ENCODE results near the gene ZNF860. TPM values are rescaled to one million over a fixed set of nuclear protein-coding genes. Genes with fewer than 3 reads are reported as not detected.
A peak's percentile ranks its signal among the peaks of the same experiment; 100 is the strongest.

The ZNF860 gene
- total RNA-seq, 4 donors from 2014 or later: under 0.01 to 0.66 (median 0.28) TPM

- intact Hi-C loops (cut with DNase I): no loop called here
These were observed 27.9 kb upstream of the ZNF860 start for GRCh38 chr3:31953636-31954035.

GRCh38 chr3:31955581-31955980, 26.0 kb upstream of the ZNF860 start:
- Histone ChIP-seq H3K4me3 (no peak overlapping the region), H3K27me3 (no peaks in the 10 kb centered on the region), H3K9me3 (peaks cover 0 to 10% (median 10%) of the 10 kb centered on the region in 4 donors), H3K27ac (replicated peaks in 1 of 4) (no peak overlapping the region), H3K4me1 (peaks cover 11 to 34% (median 22%) of the 10 kb centered on the region in 4 donors), H3K36me3 (no peaks in the 10 kb centered on the region)
- no peak for TF ChIP-seq EP300 (IDR thresholded peaks at IDR 0.05)
- TF ChIP-seq POLR2AphosphoS5 (IDR thresholded peaks at IDR 0.05): no peak
- TF ChIP-seq, protein P1, sequence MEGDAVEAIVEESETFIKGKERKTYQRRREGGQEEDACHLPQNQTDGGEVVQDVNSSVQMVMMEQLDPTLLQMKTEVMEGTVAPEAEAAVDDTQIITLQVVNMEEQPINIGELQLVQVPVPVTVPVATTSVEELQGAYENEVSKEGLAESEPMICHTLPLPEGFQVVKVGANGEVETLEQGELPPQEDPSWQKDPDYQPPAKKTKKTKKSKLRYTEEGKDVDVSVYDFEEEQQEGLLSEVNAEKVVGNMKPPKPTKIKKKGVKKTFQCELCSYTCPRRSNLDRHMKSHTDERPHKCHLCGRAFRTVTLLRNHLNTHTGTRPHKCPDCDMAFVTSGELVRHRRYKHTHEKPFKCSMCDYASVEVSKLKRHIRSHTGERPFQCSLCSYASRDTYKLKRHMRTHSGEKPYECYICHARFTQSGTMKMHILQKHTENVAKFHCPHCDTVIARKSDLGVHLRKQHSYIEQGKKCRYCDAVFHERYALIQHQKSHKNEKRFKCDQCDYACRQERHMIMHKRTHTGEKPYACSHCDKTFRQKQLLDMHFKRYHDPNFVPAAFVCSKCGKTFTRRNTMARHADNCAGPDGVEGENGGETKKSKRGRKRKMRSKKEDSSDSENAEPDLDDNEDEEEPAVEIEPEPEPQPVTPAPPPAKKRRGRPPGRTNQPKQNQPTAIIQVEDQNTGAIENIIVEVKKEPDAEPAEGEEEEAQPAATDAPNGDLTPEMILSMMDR (IDR thresholded peaks at IDR 0.05): no peak
- TF ChIP-seq POLR2A (IDR thresholded peaks at IDR 0.05; ENCODE audit: low read depth): no peak
- intact Hi-C loops (cut with DNase I): no loop called here
- DNase-seq (ENCODE audit: extremely low spot score): peak; percentile 17

More at GRCh38 chr3:31953636-31954035, 27.9 kb upstream of the ZNF860 start:
- Histone ChIP-seq H3K36me3 (no peaks in the 10 kb centered on the region), H3K4me1 (peaks cover 3 to 15% (median 6%) of the 10 kb centered on the region in 4 donors), H3K27ac (replicated peaks in 1 of 4) (no peak overlapping the region), H3K9me3 (peaks cover 0 to 10% (median 10%) of the 10 kb centered on the region in 4 donors), H3K27me3 (no peaks in the 10 kb centered on the region), H3K4me3 (no peak overlapping the region)
- peak; percentile 62 for DNase-seq (ENCODE audit: extremely low spot score)
- 92% methylated on average over 2 of the region's 2 CpGs for WGBS
- TF ChIP-seq EP300 (IDR thresholded peaks at IDR 0.05): no peak
- TF ChIP-seq, protein P1 (IDR thresholded peaks at IDR 0.05): no peak
- TF ChIP-seq POLR2AphosphoS5 (IDR thresholded peaks at IDR 0.05): no peak
- TF ChIP-seq POLR2A (IDR thresholded peaks at IDR 0.05; ENCODE audit: low read depth): no peak

DNA sequence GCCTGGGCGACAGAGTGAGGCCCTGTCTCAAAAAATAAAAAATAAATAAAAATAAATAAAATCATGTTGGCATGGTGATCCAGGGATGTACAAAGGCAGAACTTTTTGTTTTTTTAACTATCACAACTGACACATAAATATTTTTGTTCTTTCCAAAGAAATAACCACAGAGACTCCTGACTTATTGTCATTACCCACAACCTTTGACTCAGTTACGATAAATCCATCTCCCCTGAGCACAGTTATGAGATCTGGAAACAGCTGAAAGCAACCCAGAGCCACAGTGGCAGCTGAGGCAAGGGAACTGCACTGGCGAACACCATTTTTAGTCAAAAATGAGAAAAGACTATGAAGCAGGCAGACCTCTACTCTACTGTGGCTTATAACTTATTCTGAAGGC, 24.4 kb upstream of the ZNF860 start:
- Histone ChIP-seq H3K9me3 (peaks cover 0 to 10% (median 10%) of the 10 kb centered on the region in 4 donors), H3K4me3 (no peak overlapping the region), H3K4me1 (peaks cover 11 to 42% (median 27%) of the 10 kb centered on the region in 4 donors), H3K27ac (replicated peaks in 1 of 4) (no peak overlapping the region), H3K27me3 (no peaks in the 10 kb centered on the region), H3K36me3 (no peaks in the 10 kb centered on the region)
- 89% methylated on average over 3 of the region's 3 CpGs for WGBS
- DNase-seq (ENCODE audit: extremely low spot score): peak; percentile 31
- intact Hi-C loops (cut with DNase I): no loop called here
- TF ChIP-seq POLR2AphosphoS5 (IDR thresholded peaks at IDR 0.05) (no peak), EP300 (IDR thresholded peaks at IDR 0.05) (no peak), POLR2A (IDR thresholded peaks at IDR 0.05; ENCODE audit: low read depth) (no peak)
- TF ChIP-seq, protein P1 (IDR thresholded peaks at IDR 0.05): no peak

- Histone ChIP-seq H3K4me3 (peak overlapping the region in 1 of 4 donors; percentile 39), H3K27ac (replicated peaks in 1 of 4) (peak overlapping the region; percentile 9 to 74 (median 65)), H3K27me3 (no peaks in the 10 kb centered on the region), H3K4me1 (peaks cover 11 to 42% (median 27%) of the 10 kb centered on the region in 4 donors), H3K9me3 (peaks cover 0 to 10% (median 10%) of the 10 kb centered on the region in 4 donors), H3K36me3 (no peaks in the 10 kb centered on the region)
- DNase-seq (ENCODE audit: extremely low spot score): peak; percentile 31
- TF ChIP-seq POLR2AphosphoS5 (IDR thresholded peaks at IDR 0.05) (peak in 1 of 2 donors; percentile 26), POLR2A (IDR thresholded peaks at IDR 0.05; ENCODE audit: low read depth) (no peak), EP300 (IDR thresholded peaks at IDR 0.05) (no peak)
- TF ChIP-seq, protein P1 (IDR thresholded peaks at IDR 0.05): no peak
- 39% methylated on average over 3 of the region's 3 CpGs for WGBS
- intact Hi-C loops (cut with DNase I): no loop called here
These were observed 22.8 kb upstream of the ZNF860 start for GRCh38 chr3:31958701-31959152.

DNA sequence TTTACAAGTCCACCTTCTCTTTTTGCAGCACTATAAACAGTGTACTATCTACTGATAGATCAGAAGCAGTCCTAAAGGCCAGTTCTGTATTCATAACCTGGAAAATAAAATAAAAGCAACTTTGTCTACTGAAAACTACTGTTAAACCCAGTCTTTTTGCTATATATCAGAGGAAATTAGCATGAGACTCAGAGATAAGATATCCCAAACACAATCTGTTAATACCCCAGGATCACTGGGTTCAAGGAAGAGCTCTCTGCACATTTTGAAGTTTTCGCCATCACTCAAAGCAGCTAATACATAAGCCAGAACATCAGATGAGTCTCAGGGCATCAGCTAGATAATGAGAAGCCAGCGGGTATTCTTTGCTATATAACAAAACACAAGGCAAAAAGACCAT, 22.3 kb upstream of the ZNF860 start:
- Histone ChIP-seq H3K4me1 (peaks cover 11 to 42% (median 27%) of the 10 kb centered on the region in 4 donors), H3K9me3 (peaks cover 0 to 10% (median 10%) of the 10 kb centered on the region in 4 donors), H3K27ac (replicated peaks in 1 of 4) (peak overlapping the region; percentile 60 to 74 (median 65)), H3K4me3 (peak overlapping the region in 3 of 4 donors; percentile 28 to 48 (median 39)), H3K27me3 (no peaks in the 10 kb centered on the region), H3K36me3 (no peaks in the 10 kb centered on the region)
- DNase-seq (ENCODE audit: extremely low spot score): no peak
- intact Hi-C loops (cut with DNase I): no loop called here
- TF ChIP-seq, protein P1 (IDR thresholded peaks at IDR 0.05): no peak
- TF ChIP-seq POLR2AphosphoS5 (IDR thresholded peaks at IDR 0.05): no peak
- TF ChIP-seq POLR2A (IDR thresholded peaks at IDR 0.05; ENCODE audit: low read depth): no peak
- WGBS: 59% methylated on average over 2 of the region's 2 CpGs

Data from esophagus muscularis mucosa (tissue), 4 donors.